DOHH2 (cell line): ENCODE data around the gene MRPL38.

ENCODE experiments used
- CTCF ChIP-seq: fragments of 200-600 bp; sonication (generic); IDR thresholded peaks from one replicate; pipeline ENCODE4 v1.5.1; 2014; ENCODE audit warnings: antibody characterized with exemption, mild to moderate bottlenecking, low read depth, low read length; ENCODE audit not compliant: poor library complexity, severe bottlenecking
- EZH2phosphoT487 ChIP-seq: fragments of 200-600 bp; sonication (generic); IDR thresholded peaks from 2 replicates; pipeline ENCODE4 v1.6.1; 2017; ENCODE audit warnings: borderline replicate concordance, mild to moderate bottlenecking, antibody characterized with exemption, low read length, moderate library complexity, mixed read lengths

DNA sequence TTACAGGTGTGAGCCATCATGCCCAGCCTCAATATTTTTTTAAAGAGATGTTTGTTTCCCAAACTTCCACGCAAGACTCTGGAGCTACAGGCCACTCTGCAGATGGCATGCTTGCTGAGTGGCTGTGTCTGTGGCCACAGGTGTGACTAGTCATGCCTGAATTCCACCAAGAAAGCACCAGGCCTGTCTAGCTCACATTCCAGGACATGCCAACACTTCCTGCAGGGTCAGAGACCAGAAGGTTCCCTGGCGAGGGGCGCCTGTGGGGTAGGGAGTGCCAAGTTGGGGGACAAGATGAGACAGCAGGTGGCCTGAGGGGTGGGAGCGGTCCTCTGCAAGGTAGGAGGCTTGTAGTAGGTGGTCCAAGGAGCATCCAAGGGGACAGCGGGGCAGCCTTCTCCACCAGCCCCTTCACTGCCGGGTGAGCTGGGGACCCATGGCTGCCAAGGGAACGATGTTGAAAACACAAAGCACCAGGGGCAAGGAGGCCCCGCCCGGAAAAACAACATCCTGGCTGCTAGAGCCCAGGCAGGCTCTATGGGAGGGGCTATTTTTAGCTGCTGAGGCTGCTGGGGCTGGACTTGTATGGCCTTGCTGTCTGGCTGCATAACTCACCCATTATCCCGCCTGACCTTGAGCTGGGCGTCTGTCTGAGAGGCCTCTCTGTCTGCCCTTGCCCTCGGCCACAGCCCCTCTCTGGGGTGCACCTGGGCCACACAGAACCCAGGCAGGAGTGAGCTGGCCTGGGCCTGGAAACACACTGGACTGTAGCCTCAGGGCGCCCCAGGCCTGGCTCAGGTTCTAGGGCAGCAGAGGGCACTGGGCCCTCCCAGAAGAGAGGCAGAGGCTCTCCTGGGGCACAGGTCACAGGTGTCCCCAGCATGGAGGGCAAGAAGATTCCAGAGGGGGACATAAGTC is 32.0 kb downstream of the MRPL38 start:
- TF ChIP-seq CTCF (no peak), EZH2phosphoT487 (no peak)
